H9 (cell line): ENCODE results near the gene TRIO. TPM values are rescaled to one million over a fixed set of nuclear protein-coding genes. Genes with fewer than 3 reads are reported as not detected.

Experiments used
- DNase-seq: peaks from one replicate; pipeline ENCODE4 v3.0.0-alpha.2; 2017
- H2AFZ ChIP-seq: one replicate; pipeline ENCODE4 v1.6.1; 2013; ENCODE audit warnings: mild to moderate bottlenecking, low read length, control low read depth, moderate library complexity
- H2AK5ac ChIP-seq: 2 replicates; pipeline ENCODE4 v1.6.1; 2013; ENCODE audit warnings: low read length, control low read depth, mixed read lengths; ENCODE audit not compliant: insufficient read length
- H2BK120ac ChIP-seq: one replicate; pipeline ENCODE4 v1.6.1; 2013; ENCODE audit warnings: low read depth, mild to moderate bottlenecking, low read length, control low read depth, inconsistent platforms; ENCODE audit not compliant: poor library complexity, severe bottlenecking
- H2BK12ac ChIP-seq: 2 replicates; pipeline ENCODE4 v1.6.1; 2013; ENCODE audit warnings: low read length, control low read depth, mixed read lengths, low read depth; ENCODE audit not compliant: insufficient read length
- H2BK15ac ChIP-seq: 2 replicates; pipeline ENCODE4 v1.6.1; 2013; ENCODE audit warnings: low read depth, low read length, control low read depth
- H2BK20ac ChIP-seq: one replicate; pipeline ENCODE4 v1.6.1; 2013; ENCODE audit warnings: low read depth, mild to moderate bottlenecking, low read length, control low read depth, inconsistent platforms; ENCODE audit not compliant: poor library complexity, severe bottlenecking
- H2BK5ac ChIP-seq: 2 replicates; pipeline ENCODE4 v1.6.1; 2013; ENCODE audit warnings: low read length, control low read depth, mixed read lengths; ENCODE audit not compliant: insufficient read length
- H3K14ac ChIP-seq: 2 replicates; pipeline ENCODE4 v1.6.1; 2013; ENCODE audit warnings: low read length, control low read depth; ENCODE audit not compliant: insufficient read depth
- H3K18ac ChIP-seq: 2 replicates; pipeline ENCODE4 v1.6.1; 2013; ENCODE audit warnings: low read depth, mild to moderate bottlenecking, mixed read lengths, low read length, control low read depth; ENCODE audit not compliant: insufficient read length
- H3K23ac ChIP-seq: 2 replicates; pipeline ENCODE4 v1.6.1; 2013; ENCODE audit warnings: low read length, control low read depth, mixed read lengths, low read depth; ENCODE audit not compliant: insufficient read length
- H3K23me2 ChIP-seq: 2 replicates; pipeline ENCODE4 v1.6.1; 2013; ENCODE audit warnings: low read depth, mild to moderate bottlenecking, mixed read lengths, low read length, control low read depth; ENCODE audit not compliant: insufficient read length, poor library complexity, severe bottlenecking
- H3K27ac ChIP-seq: 2 replicates; pipeline ENCODE4 v1.5.1; 2013; ENCODE audit warnings: low read length, control low read depth, mixed read lengths, low read depth; ENCODE audit not compliant: insufficient read length
- H3K27me3 ChIP-seq: 2 replicates; pipeline ENCODE4 v1.6.1; 2013; ENCODE audit warnings: low read length, control low read depth, inconsistent platforms; ENCODE audit not compliant: insufficient read depth
- H3K4ac ChIP-seq: 2 replicates; pipeline ENCODE4 v1.6.1; 2013; ENCODE audit warnings: low read depth, mild to moderate bottlenecking, control low read depth, inconsistent platforms, low read length, moderate library complexity
- H3K4me1 ChIP-seq: 2 replicates; pipeline ENCODE4 v1.6.1; 2013; ENCODE audit warnings: low read length, control low read depth, inconsistent platforms; ENCODE audit not compliant: insufficient read depth
- H3K4me2 ChIP-seq: 2 replicates; pipeline ENCODE4 v1.6.1; 2013; ENCODE audit warnings: low read length, control low read depth, mixed read lengths; ENCODE audit not compliant: insufficient read length, insufficient read depth
- H3K56ac ChIP-seq: 2 replicates; pipeline ENCODE4 v1.6.1; 2013; ENCODE audit warnings: low read depth, mild to moderate bottlenecking, mixed read lengths, low read length, control low read depth; ENCODE audit not compliant: insufficient read length
- H3K79me1 ChIP-seq: 2 replicates; pipeline ENCODE4 v1.6.1; 2013; ENCODE audit warnings: low read depth, mild to moderate bottlenecking, moderate library complexity, low read length, control low read depth, inconsistent platforms; ENCODE audit not compliant: insufficient read depth, poor library complexity, severe bottlenecking
- H3K79me2 ChIP-seq: 2 replicates; pipeline ENCODE4 v1.6.1; 2013; ENCODE audit warnings: low read length, control low read depth, inconsistent platforms; ENCODE audit not compliant: insufficient read depth
- H3K9ac ChIP-seq: 2 replicates; pipeline ENCODE4 v1.6.1; 2013; ENCODE audit warnings: low read length, control low read depth, mixed read lengths; ENCODE audit not compliant: insufficient read length; ENCODE audit errors: extremely low read depth
- H3K9me3 ChIP-seq: one replicate; pipeline ENCODE4 v1.6.1; 2013; ENCODE audit warnings: low read depth, low read length, inconsistent platforms; ENCODE audit not compliant: control insufficient read depth
- H3T11ph ChIP-seq: one replicate; pipeline ENCODE4 v1.6.1; 2013; ENCODE audit warnings: mild to moderate bottlenecking, low read length, control low read depth, inconsistent platforms
- H4K20me1 ChIP-seq: one replicate; pipeline ENCODE4 v1.6.1; 2013; ENCODE audit not compliant: control insufficient read depth, insufficient read length, insufficient read depth
- H4K5ac ChIP-seq: 2 replicates; pipeline ENCODE4 v1.6.1; 2013; ENCODE audit warnings: low read depth, mild to moderate bottlenecking, mixed read lengths, low read length, control low read depth; ENCODE audit not compliant: insufficient read length
- H4K8ac ChIP-seq: replicated peaks from 2 replicates; pipeline ENCODE4 v1.6.1; 2013; ENCODE audit warnings: low read length, control low read depth, mixed read lengths, low read depth; ENCODE audit not compliant: insufficient read length
- H4K91ac ChIP-seq: 2 replicates; pipeline ENCODE4 v1.6.1; 2013; ENCODE audit warnings: low read depth, mild to moderate bottlenecking, moderate library complexity, mixed read lengths, low read length, control low read depth; ENCODE audit not compliant: insufficient read length
- H3K27ac Mint-ChIP-seq, 3 experiments: 2 replicates in 2 of 3; 3 replicates in 1 of 3; pipeline ENCODE4 v1.8.0; 2020 to 2021; ENCODE audit warnings: mixed read lengths in 3 of 3, mild to moderate bottlenecking in 1 of 3, moderate library complexity in 1 of 3
- H3K27me3 Mint-ChIP-seq: 2 replicates; pipeline ENCODE4 v1.8.0; 2021; ENCODE audit warnings: low read depth, mild to moderate bottlenecking, moderate library complexity, mixed read lengths
- H3K36me3 Mint-ChIP-seq, 3 experiments: 2 replicates in 2 of 3; 3 replicates in 1 of 3; pipeline ENCODE4 v1.8.0; 2020 to 2021; ENCODE audit warnings: low read depth in 3 of 3, mixed read lengths in 3 of 3; ENCODE audit not compliant: insufficient read depth in 1 of 3
- H3K4me1 Mint-ChIP-seq, 2 experiments: 2 replicates each; pipeline ENCODE4 v1.8.0; 2020; ENCODE audit warnings: mixed read lengths in 2 of 2
- H3K4me3 Mint-ChIP-seq, 2 experiments: 2 replicates in 1 of 2; 3 replicates in 1 of 2; pipeline ENCODE4 v1.8.0; 2020 to 2021; ENCODE audit warnings: mild to moderate bottlenecking in 2 of 2, mixed read lengths in 2 of 2, moderate library complexity in 1 of 2
- H3K9me3 Mint-ChIP-seq, 2 experiments: 2 replicates in 1 of 2; 3 replicates in 1 of 2; pipeline ENCODE4 v1.8.0; 2020; ENCODE audit warnings: mild to moderate bottlenecking in 2 of 2, mixed read lengths in 2 of 2, moderate library complexity in 1 of 2
- WGBS: extraction: QIAGEN DNeasy Blood & Tissue Kit; methylation state at CpG from one replicate; pipeline ENCODE4 v1.1.7; 2013; ENCODE audit warnings: missing lambda C conversion rate, low lambda C conversion rate, mixed read lengths; ENCODE audit not compliant: insufficient read length; ENCODE audit errors: extremely low coverage; 5-methylcytosine and 5-hydroxymethylcytosine counted together
- total RNA-seq: library from RNA; stranded (reverse); gene quantifications from 2 replicates; pipeline ENCODE4 v1.2.1, GENCODE V29; 2021
- TF ChIP-seq, protein P1 (sequence below): fragments of 200-600 bp; sonication (generic); conservative IDR thresholded peaks from 3 replicates; pipeline ENCODE4 v1.8.0; 2021; ENCODE audit warnings: antibody characterized with exemption, mild to moderate bottlenecking

The TRIO gene
- total RNA-seq, 1 experiment from 2014 or later, result 87.8 TPM

DNA sequence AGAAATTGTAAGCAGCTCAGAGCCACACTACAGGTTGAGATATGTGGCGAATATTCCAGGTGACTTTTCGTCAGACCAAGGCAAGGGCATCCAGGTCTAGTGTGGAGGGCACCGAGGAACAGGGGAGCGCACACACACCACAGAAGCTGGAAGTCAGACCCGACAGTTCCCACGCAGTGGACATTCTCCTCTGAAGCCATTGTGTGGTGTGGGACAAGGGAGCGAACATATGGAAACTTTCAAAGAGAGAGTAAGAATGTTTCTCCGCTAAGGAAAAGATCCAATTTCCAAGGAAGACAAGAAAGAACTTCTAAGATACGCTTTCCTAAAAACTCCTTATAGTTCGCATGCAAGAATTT is 297.1 kb downstream of the TRIO start:
- Mint-ChIP-seq H3K4me3 (no peak overlapping the region), H3K9me3 (peaks cover 6% of the 10 kb centered on the region in 2 experiments; a peak in 4 of 5 replicates), H3K36me3 (peaks cover 16 to 23% (median 17%) of the 10 kb centered on the region in 3 experiments), H3K27ac (peak overlapping the region; percentile 65 to 84 (median 78); a peak in 5 of 7 replicates), H3K4me1 (peaks cover 11 to 13% of the 10 kb centered on the region in 2 experiments), H3K27me3 (no peaks in the 10 kb centered on the region)
- whole genome bisulfite sequencing, result no CpG with 5 or more reads among the region's 10 CpGs
- Histone ChIP-seq H3K79me1 (no peaks in the 10 kb centered on the region), H3K9ac (no peak overlapping the region), H2BK12ac (no peak overlapping the region), H3K27me3 (no peaks in the 10 kb centered on the region), H3K27ac (no peak overlapping the region), H3K56ac (no peak overlapping the region), H4K8ac (no peak overlapping the region), H3K79me2 (no peaks in the 10 kb centered on the region), H3K4ac (no peak overlapping the region), H3K23me2 (no peaks in the 10 kb centered on the region), H4K20me1 (no peaks in the 10 kb centered on the region), H2AFZ (no peak overlapping the region), H2BK5ac (no peak overlapping the region), H3K18ac (no peak overlapping the region), H2BK20ac (no peak overlapping the region), H3T11ph (no peak overlapping the region), H4K91ac (no peak overlapping the region), H3K4me2 (no peak overlapping the region), H2BK120ac (no peak overlapping the region), H2AK5ac (no peak overlapping the region), H3K23ac (no peak overlapping the region), H2BK15ac (no peak overlapping the region), H3K14ac (no peak overlapping the region), H4K5ac (no peak overlapping the region), H3K4me1 (no peaks in the 10 kb centered on the region; the same call in 1 of the 2 replicates), H3K9me3 (no peaks in the 10 kb centered on the region)
- no peak for DNase-seq
- TF ChIP-seq, protein P1, sequence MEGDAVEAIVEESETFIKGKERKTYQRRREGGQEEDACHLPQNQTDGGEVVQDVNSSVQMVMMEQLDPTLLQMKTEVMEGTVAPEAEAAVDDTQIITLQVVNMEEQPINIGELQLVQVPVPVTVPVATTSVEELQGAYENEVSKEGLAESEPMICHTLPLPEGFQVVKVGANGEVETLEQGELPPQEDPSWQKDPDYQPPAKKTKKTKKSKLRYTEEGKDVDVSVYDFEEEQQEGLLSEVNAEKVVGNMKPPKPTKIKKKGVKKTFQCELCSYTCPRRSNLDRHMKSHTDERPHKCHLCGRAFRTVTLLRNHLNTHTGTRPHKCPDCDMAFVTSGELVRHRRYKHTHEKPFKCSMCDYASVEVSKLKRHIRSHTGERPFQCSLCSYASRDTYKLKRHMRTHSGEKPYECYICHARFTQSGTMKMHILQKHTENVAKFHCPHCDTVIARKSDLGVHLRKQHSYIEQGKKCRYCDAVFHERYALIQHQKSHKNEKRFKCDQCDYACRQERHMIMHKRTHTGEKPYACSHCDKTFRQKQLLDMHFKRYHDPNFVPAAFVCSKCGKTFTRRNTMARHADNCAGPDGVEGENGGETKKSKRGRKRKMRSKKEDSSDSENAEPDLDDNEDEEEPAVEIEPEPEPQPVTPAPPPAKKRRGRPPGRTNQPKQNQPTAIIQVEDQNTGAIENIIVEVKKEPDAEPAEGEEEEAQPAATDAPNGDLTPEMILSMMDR, result no peak
